DOHH2 (cell line): ENCODE data around the gene TLE7.

Experiments
- H3F3A ChIP-seq: fragments of 200-600 bp; sonication (generic), shearing (Covaris generic); 2 replicates; pipeline ENCODE4 v1.6.0; 2016; ENCODE audit warnings: antibody characterized with exemption, mild to moderate bottlenecking; ENCODE audit not compliant: control insufficient read depth, insufficient read depth
- H3K27ac ChIP-seq: fragments of 200-600 bp; sonication (generic); 2 replicates; pipeline ENCODE4 v1.5.1; 2014; ENCODE audit warnings: low read depth, mild to moderate bottlenecking, low read length, moderate library complexity
- H3K27me3 ChIP-seq: fragments of 200-600 bp; sonication (generic); 2 replicates; pipeline ENCODE4 v1.6.1; 2014; ENCODE audit warnings: mild to moderate bottlenecking, low read length, mixed read lengths; ENCODE audit not compliant: control insufficient read depth
- H3K36me3 ChIP-seq: fragments of 200-600 bp; sonication (generic); 2 replicates; pipeline ENCODE4 v1.6.1; 2014; ENCODE audit warnings: mild to moderate bottlenecking, low read length, moderate library complexity, mixed read lengths; ENCODE audit not compliant: control insufficient read depth
- H3K4me1 ChIP-seq: fragments of 200-600 bp; sonication (generic); 2 replicates; pipeline ENCODE4 v1.6.1; 2014; ENCODE audit warnings: mild to moderate bottlenecking, low read length, mixed read lengths; ENCODE audit not compliant: control insufficient read depth
- H3K4me2 ChIP-seq: fragments of 200-600 bp; sonication (generic); 2 replicates; pipeline ENCODE4 v1.6.0; 2014; ENCODE audit warnings: mild to moderate bottlenecking, low read length, moderate library complexity
- H3K4me3 ChIP-seq: fragments of 200-600 bp; sonication (generic); 2 replicates; pipeline ENCODE4 v1.5.1; 2014; ENCODE audit warnings: mild to moderate bottlenecking, low read length, mixed read lengths
- H3K79me2 ChIP-seq: fragments of 200-600 bp; sonication (generic); 2 replicates; pipeline ENCODE4 v1.6.1; 2014; ENCODE audit warnings: mild to moderate bottlenecking, low read length, mixed read lengths; ENCODE audit not compliant: control insufficient read depth
- H3K9me2 ChIP-seq: fragments of 200-600 bp; sonication (generic); replicated peaks from 2 replicates; pipeline ENCODE4 v1.6.1; 2014; ENCODE audit warnings: mild to moderate bottlenecking, low read length, mixed read lengths; ENCODE audit not compliant: control insufficient read depth
- H3K9me3 ChIP-seq: fragments of 200-600 bp; sonication (generic); 2 replicates; pipeline ENCODE4 v1.6.1; 2014; ENCODE audit warnings: antibody characterized with exemption, low read length, mixed read lengths; ENCODE audit not compliant: control insufficient read depth, insufficient read depth
- H4K20me1 ChIP-seq: fragments of 200-600 bp; sonication (generic); 2 replicates; pipeline ENCODE4 v1.6.0; 2014; ENCODE audit warnings: low read depth, mild to moderate bottlenecking, antibody characterized with exemption, low read length, moderate library complexity; ENCODE audit not compliant: control insufficient read depth, insufficient read depth
- EZH2phosphoT487 ChIP-seq: fragments of 200-600 bp; sonication (generic); IDR thresholded peaks from 2 replicates; pipeline ENCODE4 v1.6.1; 2017; ENCODE audit warnings: borderline replicate concordance, mild to moderate bottlenecking, antibody characterized with exemption, low read length, moderate library complexity, mixed read lengths
- TF ChIP-seq, protein P1 (sequence below): fragments of 200-600 bp; sonication (generic); IDR thresholded peaks from one replicate; pipeline ENCODE4 v1.5.1; 2014; ENCODE audit warnings: antibody characterized with exemption, mild to moderate bottlenecking, low read depth, low read length; ENCODE audit not compliant: poor library complexity, severe bottlenecking

TLE7 gene

DNA sequence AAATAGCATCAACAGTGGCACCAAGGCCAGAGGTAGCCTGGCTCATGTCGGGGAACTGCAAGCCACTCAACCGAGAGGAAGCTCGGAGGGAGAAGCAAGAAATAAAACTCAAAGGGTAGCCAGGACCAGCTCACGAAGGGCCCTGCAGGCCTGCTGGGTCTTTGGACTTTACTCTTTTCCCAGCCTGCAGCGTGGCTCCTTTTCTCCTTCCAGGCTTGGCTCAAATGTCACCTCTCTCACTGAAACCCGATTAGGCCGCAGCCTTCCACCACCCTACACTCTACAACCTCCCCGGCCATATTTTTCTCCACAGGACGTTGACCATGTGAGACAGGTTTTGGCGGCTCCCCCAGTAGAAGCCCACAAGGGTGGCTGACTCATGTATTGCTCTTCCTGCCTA, 45.3 kb downstream of the TLE7 start:
- H3K9me2 ChIP-seq, result no peaks in the 10 kb centered on the region
- no peaks in the 10 kb centered on the region for H3K4me1 ChIP-seq
- H3K79me2 ChIP-seq, result no peaks in the 10 kb centered on the region
- H3K27ac ChIP-seq, result no peak overlapping the region
- no peak for TF ChIP-seq EZH2phosphoT487
- TF ChIP-seq, protein P1, sequence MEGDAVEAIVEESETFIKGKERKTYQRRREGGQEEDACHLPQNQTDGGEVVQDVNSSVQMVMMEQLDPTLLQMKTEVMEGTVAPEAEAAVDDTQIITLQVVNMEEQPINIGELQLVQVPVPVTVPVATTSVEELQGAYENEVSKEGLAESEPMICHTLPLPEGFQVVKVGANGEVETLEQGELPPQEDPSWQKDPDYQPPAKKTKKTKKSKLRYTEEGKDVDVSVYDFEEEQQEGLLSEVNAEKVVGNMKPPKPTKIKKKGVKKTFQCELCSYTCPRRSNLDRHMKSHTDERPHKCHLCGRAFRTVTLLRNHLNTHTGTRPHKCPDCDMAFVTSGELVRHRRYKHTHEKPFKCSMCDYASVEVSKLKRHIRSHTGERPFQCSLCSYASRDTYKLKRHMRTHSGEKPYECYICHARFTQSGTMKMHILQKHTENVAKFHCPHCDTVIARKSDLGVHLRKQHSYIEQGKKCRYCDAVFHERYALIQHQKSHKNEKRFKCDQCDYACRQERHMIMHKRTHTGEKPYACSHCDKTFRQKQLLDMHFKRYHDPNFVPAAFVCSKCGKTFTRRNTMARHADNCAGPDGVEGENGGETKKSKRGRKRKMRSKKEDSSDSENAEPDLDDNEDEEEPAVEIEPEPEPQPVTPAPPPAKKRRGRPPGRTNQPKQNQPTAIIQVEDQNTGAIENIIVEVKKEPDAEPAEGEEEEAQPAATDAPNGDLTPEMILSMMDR, result no peak
- H3K36me3 ChIP-seq, result no peaks in the 10 kb centered on the region
- H4K20me1 ChIP-seq, result no peaks in the 10 kb centered on the region
- no peaks in the 10 kb centered on the region for H3F3A ChIP-seq
- no peaks in the 10 kb centered on the region for H3K9me3 ChIP-seq
- H3K4me3 ChIP-seq, result no peak overlapping the region
- H3K27me3 ChIP-seq, result no peaks in the 10 kb centered on the region; the same call in 1 of the 2 replicates
- H3K4me2 ChIP-seq, result no peak overlapping the region

DNA sequence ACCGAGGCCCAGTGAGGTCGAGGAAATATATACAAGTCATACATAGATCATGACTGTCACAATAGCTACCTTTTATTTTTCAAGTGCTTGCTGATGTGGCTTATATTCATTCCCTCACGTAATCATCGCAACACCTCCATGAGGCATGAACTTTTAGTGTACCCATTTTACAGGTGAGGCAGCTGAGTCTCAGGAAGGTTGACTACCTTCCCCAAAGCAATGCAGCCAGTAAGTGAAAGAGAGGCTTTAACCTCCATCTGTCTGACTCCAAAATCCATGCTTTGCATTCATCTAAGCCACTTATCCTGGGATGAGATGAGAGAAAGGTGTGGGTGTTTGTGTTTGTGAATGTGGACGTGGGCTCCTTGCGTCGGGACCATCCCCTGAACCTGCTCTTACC, 52.5 kb downstream of the TLE7 start:
- H3F3A ChIP-seq, result no peaks in the 10 kb centered on the region
- TF ChIP-seq EZH2phosphoT487, result no peak
- TF ChIP-seq, protein P1, result no peak
- no peak overlapping the region for H3K4me2 ChIP-seq
- H3K27ac ChIP-seq, result no peak overlapping the region
- H3K79me2 ChIP-seq, result no peaks in the 10 kb centered on the region
- H3K4me1 ChIP-seq, result peaks cover 7% of the 10 kb centered on the region; the same call in 1 of the 2 replicates
- no peak overlapping the region for H3K4me3 ChIP-seq
- no peaks in the 10 kb centered on the region for H3K27me3 ChIP-seq
- no peaks in the 10 kb centered on the region for H4K20me1 ChIP-seq
- H3K9me3 ChIP-seq, result no peaks in the 10 kb centered on the region
- no peaks in the 10 kb centered on the region for H3K9me2 ChIP-seq
- no peaks in the 10 kb centered on the region for H3K36me3 ChIP-seq

DNA sequence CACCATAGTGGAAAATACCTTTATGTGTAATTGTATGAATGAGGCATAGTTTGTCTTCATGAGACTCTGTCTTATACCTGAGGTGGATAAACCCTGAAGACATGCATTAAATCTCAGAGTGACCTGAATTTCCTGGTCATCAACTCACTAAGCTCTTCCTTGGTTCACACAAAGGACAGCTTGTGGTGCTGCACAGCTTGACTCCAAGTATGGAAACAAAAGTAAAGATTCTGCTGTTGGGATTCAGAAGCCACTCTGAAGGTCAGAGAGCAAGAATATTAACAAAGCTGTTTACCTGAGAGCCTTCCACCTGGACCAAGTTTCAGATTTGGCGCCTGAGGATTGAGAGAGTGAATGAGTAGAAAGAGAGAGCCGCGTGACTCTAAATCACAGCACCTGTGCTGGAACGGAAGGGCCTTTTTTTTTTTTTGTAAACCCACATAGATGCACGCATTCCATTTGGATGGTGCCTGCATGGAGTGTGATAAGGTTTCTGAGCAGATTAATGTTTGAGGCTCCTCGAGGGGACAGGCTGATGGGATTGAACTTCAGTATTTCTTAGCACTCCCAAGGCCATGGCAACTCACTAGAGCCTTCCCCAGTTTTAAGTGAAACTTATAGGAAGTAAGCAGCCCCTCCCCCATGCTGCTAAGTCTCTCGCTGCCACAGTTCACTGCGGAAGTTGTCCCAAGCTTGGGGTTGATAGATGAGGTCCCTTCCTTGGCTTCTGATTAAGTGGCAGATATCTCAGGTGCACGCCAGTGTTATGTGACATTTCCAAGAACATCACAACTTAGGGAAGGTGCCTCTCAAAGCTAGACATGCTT, 54.6 kb downstream of the TLE7 start:
- Histone ChIP-seq H3K27me3 (no peaks in the 10 kb centered on the region), H3K4me1 (peaks cover 7% of the 10 kb centered on the region; the same call in 1 of the 2 replicates), H4K20me1 (no peaks in the 10 kb centered on the region), H3F3A (no peaks in the 10 kb centered on the region), H3K9me3 (no peaks in the 10 kb centered on the region), H3K4me3 (no peak overlapping the region), H3K79me2 (no peaks in the 10 kb centered on the region), H3K9me2 (no peaks in the 10 kb centered on the region), H3K4me2 (no peak overlapping the region; the same call in 1 of the 2 replicates), H3K36me3 (no peaks in the 10 kb centered on the region), H3K27ac (no peak overlapping the region)
- TF ChIP-seq EZH2phosphoT487, result no peak
- TF ChIP-seq, protein P1, result no peak
